ENCODE measurements around the gene FCRLA.
"Not testable (repeated sequence)": the region's sequence is repeated elsewhere in the genome, so short reads cannot be mapped to it uniquely, and the experiment has no call there.

Gene FCRLA, protein sequence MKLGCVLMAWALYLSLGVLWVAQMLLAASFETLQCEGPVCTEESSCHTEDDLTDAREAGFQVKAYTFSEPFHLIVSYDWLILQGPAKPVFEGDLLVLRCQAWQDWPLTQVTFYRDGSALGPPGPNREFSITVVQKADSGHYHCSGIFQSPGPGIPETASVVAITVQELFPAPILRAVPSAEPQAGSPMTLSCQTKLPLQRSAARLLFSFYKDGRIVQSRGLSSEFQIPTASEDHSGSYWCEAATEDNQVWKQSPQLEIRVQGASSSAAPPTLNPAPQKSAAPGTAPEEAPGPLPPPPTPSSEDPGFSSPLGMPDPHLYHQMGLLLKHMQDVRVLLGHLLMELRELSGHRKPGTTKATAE

GRCh38 chr1:161706482-161707347, at the start of gene FCRLA:
Gene FCRLA (plus strand): TSS chr1:161707229. CDS start chr1:161707265, 36 bp downstream.
- no peak for DNase-seq

GRCh38 chr1:161658524-161658923, 48.5 kb upstream of the FCRLA start:
- not testable (repeated sequence) for DNase-seq

GRCh38 chr1:161661660-161662311, 45.2 kb upstream of the FCRLA start:
- not testable (repeated sequence) for DNase-seq

GRCh38 chr1:161662684-161663339, 44.2 kb upstream of the FCRLA start, which contains the start of gene FCGR2B:
Gene FCGR2B (plus strand): TSS chr1:161663143. CDS start chr1:161663242, 99 bp downstream.
- DNase-seq = not testable (repeated sequence)

DNA sequence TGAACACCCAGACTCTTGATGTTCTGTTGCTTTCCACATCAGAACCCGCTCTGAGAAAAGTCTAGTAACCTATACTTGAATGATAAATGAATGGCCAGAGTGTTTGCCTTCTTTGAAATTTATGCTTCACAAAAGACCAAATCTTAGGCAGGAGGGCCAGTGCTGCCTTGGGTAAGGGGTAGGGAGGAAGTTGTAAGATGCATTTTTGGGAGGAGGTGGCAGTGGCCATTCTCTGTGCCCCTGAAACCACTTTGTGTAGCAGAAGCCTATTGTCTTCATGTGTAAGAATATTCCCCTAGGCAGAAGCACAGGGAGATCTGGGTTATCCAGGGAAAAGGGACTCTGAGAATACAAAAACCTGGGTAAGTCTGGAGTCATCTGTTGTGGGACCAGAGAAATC, 43.5 kb upstream of the FCRLA start:
- DNase-seq = not testable (repeated sequence)

DNA sequence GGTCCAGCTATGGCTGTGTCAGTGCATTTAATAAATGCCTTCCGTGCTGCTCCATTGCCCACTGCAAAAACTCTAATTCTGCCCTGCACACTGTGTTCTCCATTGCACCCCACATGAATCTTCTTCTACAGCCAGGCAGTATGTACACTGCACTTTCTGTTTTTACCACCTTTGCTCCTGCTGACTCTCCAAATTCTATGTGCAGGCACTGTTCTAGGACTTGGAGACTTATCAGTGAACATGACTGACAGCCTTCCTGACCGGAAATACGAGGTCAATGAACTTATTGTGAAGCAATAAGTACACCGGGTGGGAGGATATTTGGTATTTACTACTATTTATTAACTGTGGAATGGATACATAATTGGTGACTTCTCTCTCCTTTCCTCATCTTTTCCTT, 42.3 kb upstream of the FCRLA start:
- DNase-seq = not testable (repeated sequence)

DNA sequence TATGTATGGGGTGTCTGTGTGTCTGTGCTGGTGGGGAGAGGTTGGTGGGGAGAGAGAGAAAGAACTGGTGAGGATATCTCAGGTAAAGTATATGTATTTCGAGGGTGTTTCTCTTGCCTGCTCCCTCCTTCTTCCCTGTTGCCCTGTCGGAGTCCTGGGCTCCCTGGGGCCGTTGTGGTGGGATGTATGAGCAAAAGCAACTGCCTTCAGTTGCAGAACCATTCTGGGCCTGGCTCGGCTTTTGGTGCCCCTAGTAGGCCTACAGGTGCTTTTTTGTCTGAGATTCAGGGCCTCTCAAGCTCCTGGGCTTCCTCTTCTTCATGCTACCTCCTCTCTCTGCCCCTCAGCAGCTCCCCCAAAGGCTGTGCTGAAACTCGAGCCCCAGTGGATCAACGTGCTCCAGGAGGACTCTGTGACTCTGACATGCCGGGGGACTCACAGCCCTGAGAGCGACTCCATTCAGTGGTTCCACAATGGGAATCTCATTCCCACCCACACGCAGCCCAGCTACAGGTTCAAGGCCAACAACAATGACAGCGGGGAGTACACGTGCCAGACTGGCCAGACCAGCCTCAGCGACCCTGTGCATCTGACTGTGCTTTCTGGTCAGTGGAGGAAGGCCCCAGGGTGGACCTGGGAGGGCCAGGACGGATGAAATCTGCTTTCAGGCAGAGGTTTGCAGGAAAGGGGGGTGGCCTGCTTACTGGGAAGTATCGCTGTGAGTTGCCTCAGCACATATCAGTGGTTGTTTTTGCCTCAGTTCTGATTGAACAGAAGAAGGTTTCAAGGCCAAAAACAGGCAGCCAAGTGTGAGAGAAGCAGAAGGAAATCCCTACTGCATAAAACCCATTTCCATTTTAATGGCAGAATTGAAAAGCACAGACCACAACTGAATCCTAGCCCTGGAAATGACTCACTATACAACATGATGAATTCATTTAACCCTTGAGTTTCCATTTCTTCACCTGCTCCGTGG, 35.7 kb upstream of the FCRLA start:
- not testable (repeated sequence) for DNase-seq

GRCh38 chr1:161673437-161673836, 33.6 kb upstream of the FCRLA start:
- DNase-seq = not testable (repeated sequence)

- DNase-seq = not testable (repeated sequence)
Measured at GRCh38 chr1:161674447-161674846, 32.6 kb upstream of the FCRLA start.

DNA sequence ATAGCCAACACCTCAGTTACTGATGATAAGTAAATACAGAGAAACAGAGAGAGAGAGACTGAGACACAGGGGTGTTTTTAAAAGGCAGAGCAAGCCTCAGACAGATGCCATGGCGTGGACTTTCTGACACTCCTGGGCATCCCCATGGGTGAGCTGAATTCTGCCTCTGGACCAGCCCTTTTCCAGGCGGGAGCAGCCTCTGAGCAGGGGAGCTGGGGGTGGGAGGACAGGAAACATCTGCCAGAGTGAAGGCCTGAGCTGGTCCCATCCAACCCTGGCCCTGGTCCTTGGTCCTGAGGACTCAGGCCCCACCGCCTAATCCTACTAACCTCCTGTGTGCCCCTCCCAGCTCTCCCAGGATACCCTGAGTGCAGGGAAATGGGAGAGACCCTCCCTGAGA, 32.1 kb upstream of the FCRLA start:
- DNase-seq = not testable (repeated sequence)

GRCh38 chr1:161676441-161676840, 30.6 kb upstream of the FCRLA start:
- no peak for DNase-seq

DNA sequence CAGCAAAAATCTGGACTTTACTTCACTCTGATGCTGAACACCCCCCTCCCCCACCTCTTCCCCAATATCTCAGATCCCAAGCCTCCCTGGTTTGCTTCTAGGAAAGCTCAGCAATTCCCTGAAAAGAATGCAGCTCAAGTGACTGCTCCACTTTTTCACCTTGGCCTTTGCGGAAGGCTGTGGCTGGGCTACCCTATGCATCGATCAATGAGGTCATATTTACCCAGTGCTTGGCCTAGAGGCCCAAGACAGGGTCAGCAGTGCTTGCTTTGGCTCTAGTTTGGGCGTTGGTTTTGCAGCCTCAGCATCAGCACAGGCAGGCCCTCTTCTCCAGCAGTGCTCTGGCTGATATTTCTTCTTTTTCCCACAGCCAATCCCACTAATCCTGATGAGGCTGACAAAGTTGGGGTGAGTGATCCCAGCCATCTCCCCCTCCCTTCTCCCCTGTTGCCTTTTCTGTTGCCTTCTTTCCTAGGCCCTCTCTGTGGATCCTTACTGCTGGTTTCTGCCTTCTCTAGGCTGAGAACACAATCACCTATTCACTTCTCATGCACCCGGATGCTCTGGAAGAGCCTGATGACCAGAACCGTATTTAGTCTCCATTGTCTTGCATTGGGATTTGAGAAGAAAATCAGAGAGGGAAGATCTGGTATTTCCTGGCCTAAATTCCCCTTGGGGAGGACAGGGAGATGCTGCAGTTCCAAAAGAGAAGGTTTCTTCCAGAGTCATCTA, 29.9 kb upstream of the FCRLA start:
- no peak for DNase-seq

- DNase-seq = no peak
Measured at GRCh38 chr1:161678500-161678899, 28.5 kb upstream of the FCRLA start.

- DNase-seq = no peak
Measured at GRCh38 chr1:161681879-161682278, 25.1 kb upstream of the FCRLA start.

DNA sequence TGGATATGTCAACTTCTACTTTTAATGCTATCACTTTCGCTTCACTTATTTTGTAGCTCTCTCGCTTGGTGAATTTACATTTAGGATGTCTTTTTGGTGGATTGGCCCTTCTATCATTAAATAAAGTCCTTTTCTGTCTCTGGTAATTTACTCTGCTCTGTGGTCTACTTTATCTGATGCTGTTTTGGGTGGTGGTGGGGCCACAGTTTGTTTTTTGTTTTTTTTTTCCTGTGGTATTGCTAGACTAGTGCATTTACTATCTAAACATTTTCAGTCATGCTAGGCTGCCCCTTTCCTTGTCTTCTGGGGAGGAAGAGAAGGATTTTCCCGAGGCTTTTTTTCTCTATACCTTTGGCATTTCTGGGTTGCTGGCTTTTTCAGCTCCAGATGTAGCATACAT, 18.1 kb upstream of the FCRLA start:
- DNase-seq = no peak

- no peak for DNase-seq
Measured at GRCh38 chr1:161691846-161692245, 15.2 kb upstream of the FCRLA start.

DNA sequence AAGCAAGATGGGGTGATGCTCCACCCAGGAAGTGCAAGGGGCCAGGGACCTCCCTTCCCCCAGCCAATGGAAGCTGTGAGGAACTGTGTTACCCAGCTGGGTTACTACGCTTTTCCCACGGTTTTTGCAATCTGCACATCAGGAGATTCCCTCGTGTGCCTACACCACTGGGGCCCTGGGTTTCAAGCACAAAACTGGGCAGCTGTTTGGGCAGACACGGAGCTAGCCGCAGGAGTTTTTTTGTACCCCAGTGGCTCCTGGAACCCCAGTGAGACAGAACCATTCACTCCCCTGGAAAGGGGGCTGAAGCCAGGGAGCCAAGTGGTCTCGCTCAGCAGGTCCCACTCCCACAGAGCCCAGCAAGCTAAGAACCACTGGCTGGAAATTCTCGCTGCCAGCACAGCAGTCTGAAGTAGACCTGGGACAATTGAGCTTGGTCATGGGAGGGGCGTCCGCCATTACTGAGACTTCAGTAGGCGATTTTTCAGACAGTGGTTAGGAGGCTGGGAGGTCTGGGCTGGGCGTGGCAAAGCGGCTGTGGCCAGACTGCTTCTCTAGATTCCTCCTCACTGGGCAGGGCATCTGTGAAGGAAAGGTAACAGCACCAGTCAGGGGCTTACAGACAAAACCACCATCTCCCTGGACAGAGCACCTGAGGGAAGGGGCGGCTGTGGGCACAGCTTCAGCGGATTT, 13.9 kb upstream of the FCRLA start:
- not testable (repeated sequence) for DNase-seq

DNA sequence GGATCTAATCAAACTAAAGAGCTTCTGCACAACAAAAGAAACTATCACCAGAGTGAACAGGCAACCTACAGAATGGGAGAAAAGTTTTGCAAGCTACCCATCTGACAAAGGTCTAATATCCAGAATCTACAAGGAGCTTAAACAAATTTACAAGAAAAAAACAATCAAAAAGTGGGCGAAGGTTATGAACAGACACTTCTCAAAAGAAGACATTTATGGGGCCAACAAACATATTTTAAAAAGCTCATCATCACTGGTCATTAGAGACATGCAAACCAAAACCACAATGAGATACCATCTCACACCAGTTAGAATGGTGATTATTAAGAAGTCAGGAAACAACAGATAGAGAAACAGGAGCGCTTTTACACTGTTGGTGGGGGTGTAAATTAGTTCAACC, 8.7 kb upstream of the FCRLA start:
- DNase-seq = not testable (repeated sequence)

DNA sequence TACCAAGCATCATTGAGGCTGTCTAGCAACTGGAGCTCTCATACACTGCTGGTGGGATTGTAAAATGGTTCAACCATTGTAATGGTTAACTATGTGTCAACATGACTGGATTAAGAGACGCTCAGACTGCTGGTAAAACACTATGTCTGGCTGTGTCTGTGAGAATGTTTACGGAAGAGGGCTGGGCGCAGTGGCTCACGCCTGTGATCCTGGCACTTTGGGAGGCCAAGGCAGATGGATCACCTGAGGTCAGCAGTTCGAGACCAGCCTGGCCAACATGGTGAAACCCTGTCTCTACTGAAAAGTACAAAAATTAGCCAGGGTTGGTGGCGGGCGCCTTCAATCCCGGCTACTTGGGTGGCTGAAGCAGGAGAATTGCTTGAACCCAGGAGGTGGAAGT, 4.8 kb upstream of the FCRLA start:
- no peak for DNase-seq

GRCh38 chr1:161705537-161705936, 1.5 kb upstream of the FCRLA start:
- no peak for DNase-seq
